ENCODE measurements around the gene CECR2. TPM values are rescaled to one million over a fixed set of nuclear protein-coding genes. Genes with fewer than 3 reads are reported as not detected.

The CECR2 gene
- total and polyA plus RNA-seq, 10 of the 15 experiments (the other 5 are each of a cell fraction or from before 2014, with no cell fraction given): 0.01 to 0.08 (median 0.01) TPM; not detected in 7

DNA sequence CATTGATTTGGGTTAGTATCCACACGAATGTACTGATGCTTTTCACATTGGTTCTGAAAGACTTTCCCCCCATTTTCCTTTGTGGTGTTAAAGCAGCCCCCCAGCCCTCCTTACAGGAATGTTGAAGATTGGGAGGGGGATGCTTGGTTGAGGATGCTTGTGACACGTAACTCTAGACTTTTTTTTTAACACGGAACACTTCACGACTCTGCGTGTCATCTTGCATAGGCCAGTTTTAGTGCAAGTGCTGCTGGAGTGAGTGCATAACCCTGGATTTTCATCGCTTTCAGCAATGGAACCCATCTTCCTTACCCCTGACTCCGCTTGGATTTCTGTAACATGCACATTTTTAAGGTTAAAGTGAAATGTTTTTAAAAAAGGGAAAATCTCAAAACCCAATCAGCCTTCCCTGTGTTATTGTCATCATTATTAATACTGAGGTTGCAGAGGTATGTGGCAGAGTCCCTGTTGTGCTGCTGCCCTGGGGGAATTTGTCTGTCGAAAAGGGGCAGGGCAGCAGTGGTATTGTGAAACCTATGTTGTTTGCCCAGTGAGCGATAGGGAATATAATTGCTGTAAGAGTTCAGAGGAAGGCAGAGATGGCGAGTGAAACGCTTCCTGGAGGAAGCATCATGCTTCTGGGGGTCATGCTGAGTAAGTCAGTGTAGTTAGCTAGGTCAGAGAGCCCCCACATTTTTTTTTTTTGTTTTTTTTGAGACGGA lies 12.1 kb downstream of the CECR2 start:
- Histone ChIP-seq H3K9me3 (replicated peaks; ENCODE audit: control insufficient read depth, insufficient read depth, low read length) (no peaks in the 10 kb centered on the region; the same call in 1 of the 3 replicates), H3K27ac (ENCODE audit: control insufficient read depth, insufficient read depth) (no peak overlapping the region), H3K4me2 (ENCODE audit: control insufficient read depth, insufficient read depth) (no peak overlapping the region), H2AFZ (ENCODE audit: control insufficient read depth, low read depth, low read length) (no peak overlapping the region), H3K36me3 (ENCODE audit: control insufficient read depth in 2 of 2, insufficient read depth in 2 of 2, low read length in 1 of 2) (no peaks in the 10 kb centered on the region), H3K4me3 (no peak overlapping the region), H3K27me3 (replicated peaks in 1 of 2; ENCODE audit: control insufficient read depth in 2 of 2, insufficient read depth in 2 of 2, low read length in 1 of 2) (no peaks in the 10 kb centered on the region), H3K9ac (ENCODE audit: control insufficient read depth, insufficient read depth, low read length) (no peak overlapping the region), H3K79me2 (ENCODE audit: control insufficient read depth, insufficient read depth, low read length) (no peaks in the 10 kb centered on the region), H3K4me1 (ENCODE audit: control insufficient read depth, insufficient read depth, low read length) (no peaks in the 10 kb centered on the region), H4K20me1 (ENCODE audit: control insufficient read depth, insufficient read depth) (no peaks in the 10 kb centered on the region)
- ATAC-seq: no peak
- CTCF ChIA-PET: no interaction called here
- 47% methylated on average over 12 of the region's 12 CpGs for WGBS (ENCODE audit: insufficient coverage, insufficient replicate concordance, low lambda C conversion rate, missing lambda C conversion rate)
- TF ChIP-seq TBL1XR1 (IDR thresholded peaks at IDR 0.05; ENCODE audit: low read depth, low read length) (no peak), SRF (IDR thresholded peaks at IDR 0.05; ENCODE audit: low read depth in 2 of 2, low read length in 2 of 2) (no peak), RELA (IDR thresholded peaks at IDR 0.05; ENCODE audit: borderline replicate concordance, partially characterized antibody) (no peak), SUPT20H (IDR thresholded peaks at IDR 0.05; ENCODE audit: borderline replicate concordance, control insufficient read depth, low read depth, low read length) (no peak), HDAC2 (IDR thresholded peaks at IDR 0.05) (no peak), CHD1 (IDR thresholded peaks at IDR 0.05; ENCODE audit: low read depth, low read length) (no peak), GABPA (IDR thresholded peaks at IDR 0.05; ENCODE audit: low read depth) (no peak), TARDBP (IDR thresholded peaks at IDR 0.05; ENCODE audit: borderline replicate concordance) (no peak), NR2F1 (conservative IDR thresholded peaks at IDR 0.05) (no peak), RB1 (IDR thresholded peaks at IDR 0.05; ENCODE audit: borderline replicate concordance) (no peak), POU2F2 (IDR thresholded peaks at IDR 0.05; ENCODE audit: borderline replicate concordance, low read depth, low read length) (no peak), ZNF207 (IDR thresholded peaks at IDR 0.05; ENCODE audit: borderline replicate concordance) (no peak), BHLHE40 (IDR thresholded peaks at IDR 0.05; ENCODE audit: borderline replicate concordance in 1 of 2, low read depth in 2 of 2, low read length in 1 of 2) (no peak), HDGF (IDR thresholded peaks at IDR 0.05) (no peak), SMAD1 (IDR thresholded peaks at IDR 0.05; ENCODE audit: low read depth, partially characterized antibody) (no peak), CBX3 (IDR thresholded peaks at IDR 0.05; ENCODE audit: borderline replicate concordance, low read depth) (no peak)
- TF ChIP-seq, protein P1, sequence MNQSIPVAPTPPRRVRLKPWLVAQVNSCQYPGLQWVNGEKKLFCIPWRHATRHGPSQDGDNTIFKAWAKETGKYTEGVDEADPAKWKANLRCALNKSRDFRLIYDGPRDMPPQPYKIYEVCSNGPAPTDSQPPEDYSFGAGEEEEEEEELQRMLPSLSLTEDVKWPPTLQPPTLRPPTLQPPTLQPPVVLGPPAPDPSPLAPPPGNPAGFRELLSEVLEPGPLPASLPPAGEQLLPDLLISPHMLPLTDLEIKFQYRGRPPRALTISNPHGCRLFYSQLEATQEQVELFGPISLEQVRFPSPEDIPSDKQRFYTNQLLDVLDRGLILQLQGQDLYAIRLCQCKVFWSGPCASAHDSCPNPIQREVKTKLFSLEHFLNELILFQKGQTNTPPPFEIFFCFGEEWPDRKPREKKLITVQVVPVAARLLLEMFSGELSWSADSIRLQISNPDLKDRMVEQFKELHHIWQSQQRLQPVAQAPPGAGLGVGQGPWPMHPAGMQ (IDR thresholded peaks at IDR 0.05; ENCODE audit: borderline replicate concordance): no peak
- TF ChIP-seq, protein P2, sequence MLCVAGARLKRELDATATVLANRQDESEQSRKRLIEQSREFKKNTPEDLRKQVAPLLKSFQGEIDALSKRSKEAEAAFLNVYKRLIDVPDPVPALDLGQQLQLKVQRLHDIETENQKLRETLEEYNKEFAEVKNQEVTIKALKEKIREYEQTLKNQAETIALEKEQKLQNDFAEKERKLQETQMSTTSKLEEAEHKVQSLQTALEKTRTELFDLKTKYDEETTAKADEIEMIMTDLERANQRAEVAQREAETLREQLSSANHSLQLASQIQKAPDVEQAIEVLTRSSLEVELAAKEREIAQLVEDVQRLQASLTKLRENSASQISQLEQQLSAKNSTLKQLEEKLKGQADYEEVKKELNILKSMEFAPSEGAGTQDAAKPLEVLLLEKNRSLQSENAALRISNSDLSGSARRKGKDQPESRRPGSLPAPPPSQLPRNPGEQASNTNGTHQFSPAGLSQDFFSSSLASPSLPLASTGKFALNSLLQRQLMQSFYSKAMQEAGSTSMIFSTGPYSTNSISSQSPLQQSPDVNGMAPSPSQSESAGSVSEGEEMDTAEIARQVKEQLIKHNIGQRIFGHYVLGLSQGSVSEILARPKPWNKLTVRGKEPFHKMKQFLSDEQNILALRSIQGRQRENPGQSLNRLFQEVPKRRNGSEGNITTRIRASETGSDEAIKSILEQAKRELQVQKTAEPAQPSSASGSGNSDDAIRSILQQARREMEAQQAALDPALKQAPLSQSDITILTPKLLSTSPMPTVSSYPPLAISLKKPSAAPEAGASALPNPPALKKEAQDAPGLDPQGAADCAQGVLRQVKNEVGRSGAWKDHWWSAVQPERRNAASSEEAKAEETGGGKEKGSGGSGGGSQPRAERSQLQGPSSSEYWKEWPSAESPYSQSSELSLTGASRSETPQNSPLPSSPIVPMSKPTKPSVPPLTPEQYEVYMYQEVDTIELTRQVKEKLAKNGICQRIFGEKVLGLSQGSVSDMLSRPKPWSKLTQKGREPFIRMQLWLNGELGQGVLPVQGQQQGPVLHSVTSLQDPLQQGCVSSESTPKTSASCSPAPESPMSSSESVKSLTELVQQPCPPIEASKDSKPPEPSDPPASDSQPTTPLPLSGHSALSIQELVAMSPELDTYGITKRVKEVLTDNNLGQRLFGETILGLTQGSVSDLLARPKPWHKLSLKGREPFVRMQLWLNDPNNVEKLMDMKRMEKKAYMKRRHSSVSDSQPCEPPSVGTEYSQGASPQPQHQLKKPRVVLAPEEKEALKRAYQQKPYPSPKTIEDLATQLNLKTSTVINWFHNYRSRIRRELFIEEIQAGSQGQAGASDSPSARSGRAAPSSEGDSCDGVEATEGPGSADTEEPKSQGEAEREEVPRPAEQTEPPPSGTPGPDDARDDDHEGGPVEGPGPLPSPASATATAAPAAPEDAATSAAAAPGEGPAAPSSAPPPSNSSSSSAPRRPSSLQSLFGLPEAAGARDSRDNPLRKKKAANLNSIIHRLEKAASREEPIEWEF (IDR thresholded peaks at IDR 0.05; ENCODE audit: insufficient replicate concordance, low read depth, low read length): no peak
- in situ Hi-C loops (cut with MboI): no loop called here
- DNase-seq (ENCODE audit: low read depth, low spot score): no peak
- intact Hi-C loops (cut with micrococcal nuclease; ENCODE audit: unreplicated experiment): no loop called here
- FAIRE-seq: no peak
- SMC1A ChIA-PET (ENCODE audit: uncharacterized antibody, unreplicated experiment): no interaction called here
- POLR2A ChIA-PET: no interaction called here
- RAD21 ChIA-PET (ENCODE audit: unreplicated experiment): no interaction called here
- BruUV-seq (replicated peaks): no TSS peak
